PFSK-1 (cell line): ENCODE results near the gene GFOD1. TPM values are rescaled to one million over a fixed set of nuclear protein-coding genes. Genes with fewer than 3 reads are reported as not detected.

Experiments
- FOXP2 ChIP-seq: optimal IDR thresholded peaks from 2 replicates; pipeline ENCODE3; 2011; ENCODE audit warnings: borderline replicate concordance, control low read depth, inconsistent platforms; ENCODE audit not compliant: insufficient read depth; ENCODE audit errors: extremely low read length, extremely low read depth
- POLR2AphosphoS5 ChIP-seq: IDR thresholded peaks from 2 replicates; pipeline ENCODE4 v1.6.1; 2012; ENCODE audit warnings: low read depth, mild to moderate bottlenecking, control low read depth, low read length, moderate library complexity
- REST ChIP-seq, 2 experiments: IDR thresholded peaks; 2 replicates each; pipeline versions ENCODE4 v1.6.1 to v1.8.0; 2011 to 2012; ENCODE audit warnings: low read depth in 2 of 2, low read length in 2 of 2, control low read depth in 1 of 2, inconsistent platforms in 1 of 2, mild to moderate bottlenecking in 1 of 2, moderate library complexity in 1 of 2; ENCODE audit not compliant: insufficient read depth in 1 of 2
- SIN3A ChIP-seq: IDR thresholded peaks from 2 replicates; pipeline ENCODE4 v1.6.1; 2012; ENCODE audit warnings: mild to moderate bottlenecking, low read length, moderate library complexity, borderline replicate concordance; ENCODE audit not compliant: insufficient read depth
- TAF1 ChIP-seq: IDR thresholded peaks from 2 replicates; pipeline ENCODE4 v1.6.1; 2012; ENCODE audit warnings: low read length, control low read depth, borderline replicate concordance; ENCODE audit not compliant: insufficient read depth
- polyA plus RNA-seq: library from polyadenylated mRNA; unstranded; fragments of >200 nt; gene quantifications from one replicate; pipeline ENCODE4 v1.2.1, GENCODE V29; 2012; ENCODE audit warnings: low read depth, missing spikeins; ENCODE audit not compliant: insufficient read length

Gene GFOD1
- 0.26 TPM for polyA plus RNA-seq

GRCh38 chr6:13487122-13488014 lies at the start of gene GFOD1:
GFOD1 (minus strand) TSS chr6:13487600; CDS start chr6:13486890, 710 bp downstream.
- TF ChIP-seq SIN3A: no peak
- no peak for TF ChIP-seq POLR2AphosphoS5
- no peak for TF ChIP-seq FOXP2
- no peak for TF ChIP-seq REST (IDR thresholded peaks at IDR 0.05; ENCODE audit: insufficient read depth in 1 of 2, low read depth in 2 of 2, low read length in 2 of 2)
- TF ChIP-seq TAF1: no peak

GRCh38 chr6:13536796-13537526 lies 49.6 kb upstream of the GFOD1 start:
- TF ChIP-seq SIN3A (no peak), TAF1 (no peak), FOXP2 (no peak), REST (IDR thresholded peaks at IDR 0.05; ENCODE audit: insufficient read depth in 1 of 2, low read depth in 2 of 2, low read length in 2 of 2) (no peak), POLR2AphosphoS5 (no peak)

- TF ChIP-seq REST (IDR thresholded peaks at IDR 0.05; ENCODE audit: insufficient read depth in 1 of 2, low read depth in 2 of 2, low read length in 2 of 2) (no peak), TAF1 (no peak), POLR2AphosphoS5 (no peak), SIN3A (no peak), FOXP2 (no peak)
These were observed 47.9 kb upstream of the GFOD1 start for GRCh38 chr6:13535306-13535705.

GRCh38 chr6:13534536-13534935 lies 47.1 kb upstream of the GFOD1 start:
- TF ChIP-seq TAF1 (no peak), REST (IDR thresholded peaks at IDR 0.05; ENCODE audit: insufficient read depth in 1 of 2, low read depth in 2 of 2, low read length in 2 of 2) (no peak), FOXP2 (no peak), POLR2AphosphoS5 (no peak), SIN3A (no peak)
